Esophagus (tissue), 2 donors: ENCODE data around the gene CHN2. TPM values are rescaled to one million over a fixed set of nuclear protein-coding genes. Genes with fewer than 3 reads are reported as not detected.

ENCODE experiments used
- H3K27ac ChIP-seq, 2 donors: one replicate each; pipeline ENCODE4 v1.5.1; 2013; ENCODE audit warnings: low read depth in 2 of 2, mild to moderate bottlenecking in 2 of 2, inconsistent platforms in 1 of 2, low read length in 1 of 2, moderate library complexity in 1 of 2
- H3K27me3 ChIP-seq, 2 donors: one replicate each; pipeline ENCODE4 v1.6.1; 2013; ENCODE audit warnings: low read length in 2 of 2, control low read depth in 1 of 2, mild to moderate bottlenecking in 1 of 2; ENCODE audit not compliant: insufficient read depth in 2 of 2, control insufficient read depth in 1 of 2
- H3K36me3 ChIP-seq, 2 donors: one replicate each; pipeline ENCODE4 v1.6.1; 2013; ENCODE audit warnings: low read length in 1 of 2; ENCODE audit not compliant: control insufficient read depth in 2 of 2, insufficient read depth in 2 of 2
- H3K4me1 ChIP-seq, 2 donors: one replicate each; pipeline ENCODE4 v1.6.1; 2013; ENCODE audit warnings: low read length in 1 of 2; ENCODE audit not compliant: control insufficient read depth in 2 of 2, insufficient read depth in 2 of 2
- H3K4me3 ChIP-seq, 2 donors: one replicate each; pipeline ENCODE4 v1.5.1; 2013; ENCODE audit warnings: low read length in 2 of 2, mild to moderate bottlenecking in 2 of 2, low read depth in 1 of 2, moderate library complexity in 1 of 2
- H3K9me3 ChIP-seq, 2 donors: one replicate each; pipeline ENCODE4 v1.6.1; 2013; ENCODE audit warnings: mild to moderate bottlenecking in 2 of 2, low read depth in 1 of 2, low read length in 1 of 2, moderate library complexity in 1 of 2; ENCODE audit not compliant: control insufficient read depth in 2 of 2, insufficient read depth in 1 of 2
- WGBS, 2 donors: extraction: QIAGEN DNeasy Blood & Tissue Kit; methylation state at CpG; one replicate each; pipeline ENCODE4 v1.1.7; 2013; 5-methylcytosine and 5-hydroxymethylcytosine counted together
- polyA plus RNA-seq, 2 donors: library from polyadenylated mRNA; stranded (reverse); fragments of 200-250 nt; gene quantifications; one replicate each; pipeline ENCODE4 v1.2.3, GENCODE V29; 2013
- donor health status: healthy with polysubstance abuse.
- donor health status: Bipolar disorder and iron deficiency.

The CHN2 gene
- polyA plus RNA-seq, 2 donors: 0.92 to 1.5 TPM

DNA sequence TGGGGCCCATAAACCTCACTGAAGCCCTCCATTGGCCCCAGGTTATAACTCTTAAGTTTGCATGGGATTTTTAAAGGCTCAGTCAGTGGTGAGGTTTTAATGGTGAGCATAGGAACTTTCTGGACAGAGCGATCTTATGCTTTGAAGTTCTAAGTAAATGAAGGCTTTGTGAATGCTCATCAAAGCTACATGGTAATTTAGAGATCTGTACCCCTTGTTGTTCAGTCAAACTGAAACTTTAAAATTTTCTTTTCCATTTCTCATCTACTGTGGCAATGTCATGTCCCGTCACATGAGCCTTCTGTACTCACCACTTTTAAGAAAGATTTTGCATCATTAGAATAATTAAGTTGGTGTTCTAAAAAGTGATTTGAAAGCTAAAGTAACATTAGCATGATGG is 39.9 kb downstream of the CHN2 start:
- WGBS, 2 donors: 85% methylated on average over 2 of the region's 2 CpGs
- Histone ChIP-seq H3K4me3 (no peak overlapping the region), H3K27me3 (no peaks in the 10 kb centered on the region), H3K27ac (no peak overlapping the region), H3K9me3 (no peaks in the 10 kb centered on the region), H3K36me3 (no peaks in the 10 kb centered on the region), H3K4me1 (no peaks in the 10 kb centered on the region)

DNA sequence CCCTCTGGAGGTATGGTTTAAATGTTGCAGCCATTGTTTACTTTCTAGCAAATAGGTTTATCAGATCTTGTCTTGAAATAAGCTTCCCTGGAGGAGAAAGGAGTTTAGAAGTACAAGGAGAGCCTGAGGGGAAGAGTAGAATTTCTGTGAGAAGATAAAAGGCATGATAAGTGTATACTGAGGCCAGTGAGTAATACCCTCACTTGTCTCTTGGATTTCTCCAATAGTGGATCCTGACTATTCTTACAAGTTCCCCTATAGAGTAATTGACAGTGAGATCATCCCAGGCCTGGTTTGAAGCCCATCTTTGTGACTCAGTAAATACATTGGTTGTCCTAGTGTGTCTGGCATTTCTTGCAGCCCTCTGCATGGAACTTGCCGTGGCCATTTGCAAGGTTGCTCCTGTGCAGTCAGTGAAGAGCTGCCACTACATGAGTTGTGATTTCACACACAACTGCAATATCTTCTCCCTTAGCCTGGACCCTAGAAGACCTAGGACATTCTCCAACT is 41.6 kb downstream of the CHN2 start:
- WGBS, 2 donors: 90 to 93% methylated on average over 1 of the region's 1 CpG

DNA sequence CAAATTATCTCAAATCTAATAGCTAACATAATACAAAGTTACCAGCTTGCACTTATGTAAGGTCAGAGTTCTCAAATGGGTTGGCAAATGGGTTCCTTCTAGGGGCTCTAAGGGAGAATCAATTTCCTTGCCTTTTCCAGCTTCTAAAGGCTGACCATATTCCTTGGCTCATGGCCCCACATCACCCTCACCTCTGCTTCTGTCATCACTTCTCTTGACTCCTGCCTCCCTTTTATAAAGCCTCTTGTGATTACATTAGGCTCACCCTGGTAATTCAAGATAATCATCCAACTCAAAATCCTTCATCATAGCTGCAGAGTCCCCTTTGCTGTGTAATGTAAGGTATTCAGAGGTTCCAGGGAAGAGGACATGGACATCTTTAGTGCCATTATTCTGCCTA is 42.1 kb downstream of the CHN2 start:
- no peaks in the 10 kb centered on the region for H3K9me3 ChIP-seq
- H3K27ac ChIP-seq: no peak overlapping the region
- H3K27me3 ChIP-seq: no peaks in the 10 kb centered on the region
- H3K4me3 ChIP-seq: no peak overlapping the region
- H3K4me1 ChIP-seq: no peaks in the 10 kb centered on the region
- no peaks in the 10 kb centered on the region for H3K36me3 ChIP-seq

More for the DNA sequence above, 41.6 kb downstream of the CHN2 start:
- Histone ChIP-seq H3K36me3 (no peaks in the 10 kb centered on the region), H3K4me1 (no peaks in the 10 kb centered on the region), H3K27me3 (no peaks in the 10 kb centered on the region), H3K4me3 (no peak overlapping the region), H3K9me3 (no peaks in the 10 kb centered on the region), H3K27ac (no peak overlapping the region)

DNA sequence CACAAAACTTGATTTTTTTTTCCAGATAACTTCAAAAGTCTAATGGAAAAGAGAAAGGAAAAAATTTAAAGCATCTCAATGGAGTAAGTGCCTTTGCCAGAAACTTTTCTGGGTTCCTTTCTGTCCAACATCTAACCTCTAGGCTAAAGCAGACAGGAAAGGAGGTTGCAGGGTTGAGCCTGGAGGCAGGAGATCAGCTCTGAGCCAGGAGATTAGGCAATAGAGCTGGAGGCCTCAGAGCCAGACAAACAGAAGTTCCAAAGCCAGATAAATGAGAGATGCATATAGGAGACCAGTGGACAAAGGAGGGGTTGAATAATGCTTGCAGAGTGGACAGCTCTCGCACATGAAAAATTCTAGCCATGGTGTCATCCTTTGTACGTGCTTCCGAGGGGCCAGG is 42.9 kb downstream of the CHN2 start:
- Histone ChIP-seq H3K9me3 (no peaks in the 10 kb centered on the region), H3K27ac (no peak overlapping the region), H3K4me1 (no peaks in the 10 kb centered on the region), H3K36me3 (no peaks in the 10 kb centered on the region), H3K27me3 (no peaks in the 10 kb centered on the region), H3K4me3 (no peak overlapping the region)
- WGBS, 2 donors: 85 to 97% methylated on average over 3 of the region's 3 CpGs

DNA sequence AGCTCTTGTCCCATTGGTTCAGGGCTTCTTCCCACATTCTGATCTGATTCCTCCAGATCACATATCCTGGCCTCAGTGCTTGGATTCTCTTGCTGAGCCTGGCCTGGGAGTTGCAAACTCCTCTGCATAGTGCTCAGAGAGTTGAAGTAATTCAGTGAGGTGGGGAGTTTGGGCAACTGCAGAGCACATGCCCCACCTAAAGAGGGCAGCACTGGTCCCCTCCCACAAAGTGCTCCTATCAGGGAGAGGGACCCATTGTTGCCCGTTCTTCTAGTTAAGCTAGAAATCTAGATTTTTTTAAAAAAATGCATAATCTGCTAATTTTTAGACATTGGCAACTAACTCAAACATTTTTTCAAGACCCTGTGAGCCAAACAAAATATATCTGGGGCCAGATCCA is 45.1 kb downstream of the CHN2 start:
- Histone ChIP-seq H3K27ac (no peak overlapping the region), H3K36me3 (no peaks in the 10 kb centered on the region), H3K9me3 (no peaks in the 10 kb centered on the region), H3K4me1 (no peaks in the 10 kb centered on the region), H3K27me3 (no peaks in the 10 kb centered on the region), H3K4me3 (no peak overlapping the region)
- WGBS, 2 donors: 88 to 90% methylated on average over 1 of the region's 1 CpG

DNA sequence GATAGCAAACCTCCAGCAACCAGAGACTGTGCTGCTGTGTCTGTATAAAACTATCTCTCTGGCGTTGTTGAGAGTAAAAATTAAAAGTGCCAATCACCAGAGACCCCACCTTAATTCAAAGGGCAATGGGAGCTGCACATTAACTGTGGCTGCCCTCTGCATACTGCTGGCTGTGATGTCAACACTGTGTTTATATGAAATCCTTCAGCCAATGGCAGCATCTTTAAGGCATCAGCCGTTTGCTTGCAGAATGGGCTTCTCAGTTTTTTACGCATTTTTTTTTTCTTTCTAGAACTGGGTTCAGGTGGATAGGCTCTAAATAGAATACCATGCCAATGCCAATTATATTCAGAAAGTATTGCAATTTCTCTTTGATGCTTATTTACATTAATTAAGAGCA is 47.7 kb downstream of the CHN2 start:
- no peak overlapping the region for H3K4me3 ChIP-seq
- 68 to 78% methylated on average over 3 of the region's 3 CpGs for WGBS, 2 donors
- no peaks in the 10 kb centered on the region for H3K9me3 ChIP-seq
- H3K27me3 ChIP-seq: no peaks in the 10 kb centered on the region
- H3K27ac ChIP-seq: no peak overlapping the region
- no peaks in the 10 kb centered on the region for H3K36me3 ChIP-seq
- no peaks in the 10 kb centered on the region for H3K4me1 ChIP-seq

DNA sequence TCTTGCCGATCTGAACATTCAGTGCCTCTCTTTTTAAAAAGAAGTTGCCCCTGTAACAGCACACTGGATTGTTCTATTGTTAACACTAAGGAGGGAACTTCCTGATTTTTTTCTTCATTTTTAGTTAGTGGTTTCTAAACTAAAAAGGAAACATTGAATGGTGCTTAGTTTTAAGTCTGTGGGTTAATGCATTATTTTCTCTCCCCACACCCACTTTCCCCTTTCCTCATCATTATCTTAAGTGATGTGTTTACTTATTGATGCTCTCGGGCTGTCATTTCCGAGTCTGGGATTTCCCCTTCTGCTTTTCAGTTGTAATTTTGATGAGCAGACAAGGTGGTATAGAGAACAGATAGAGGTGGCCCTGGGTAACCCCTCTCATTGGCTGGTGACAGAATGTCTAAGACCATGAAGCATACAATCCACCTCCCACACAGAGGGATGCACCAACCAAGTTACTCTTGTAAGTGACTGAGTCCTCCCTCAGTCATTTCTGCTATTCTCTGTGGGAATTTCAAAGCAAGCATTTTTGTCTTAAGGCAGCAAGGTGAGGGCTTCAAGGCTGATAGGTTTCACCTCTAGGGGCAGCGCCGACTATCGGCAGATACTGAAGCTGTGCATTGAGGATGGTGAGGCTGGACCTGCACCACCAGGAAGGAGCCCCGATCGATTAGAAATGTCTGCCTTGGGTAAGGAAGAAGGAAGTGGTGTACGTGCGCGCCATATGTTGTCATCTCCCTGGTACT is 49.5 kb downstream of the CHN2 start:
- 71 to 78% methylated on average over 11 of the region's 11 CpGs for WGBS, 2 donors
- Histone ChIP-seq H3K4me1 (no peaks in the 10 kb centered on the region), H3K9me3 (no peaks in the 10 kb centered on the region), H3K27me3 (no peaks in the 10 kb centered on the region), H3K36me3 (no peaks in the 10 kb centered on the region), H3K27ac (no peak overlapping the region), H3K4me3 (no peak overlapping the region)

DNA sequence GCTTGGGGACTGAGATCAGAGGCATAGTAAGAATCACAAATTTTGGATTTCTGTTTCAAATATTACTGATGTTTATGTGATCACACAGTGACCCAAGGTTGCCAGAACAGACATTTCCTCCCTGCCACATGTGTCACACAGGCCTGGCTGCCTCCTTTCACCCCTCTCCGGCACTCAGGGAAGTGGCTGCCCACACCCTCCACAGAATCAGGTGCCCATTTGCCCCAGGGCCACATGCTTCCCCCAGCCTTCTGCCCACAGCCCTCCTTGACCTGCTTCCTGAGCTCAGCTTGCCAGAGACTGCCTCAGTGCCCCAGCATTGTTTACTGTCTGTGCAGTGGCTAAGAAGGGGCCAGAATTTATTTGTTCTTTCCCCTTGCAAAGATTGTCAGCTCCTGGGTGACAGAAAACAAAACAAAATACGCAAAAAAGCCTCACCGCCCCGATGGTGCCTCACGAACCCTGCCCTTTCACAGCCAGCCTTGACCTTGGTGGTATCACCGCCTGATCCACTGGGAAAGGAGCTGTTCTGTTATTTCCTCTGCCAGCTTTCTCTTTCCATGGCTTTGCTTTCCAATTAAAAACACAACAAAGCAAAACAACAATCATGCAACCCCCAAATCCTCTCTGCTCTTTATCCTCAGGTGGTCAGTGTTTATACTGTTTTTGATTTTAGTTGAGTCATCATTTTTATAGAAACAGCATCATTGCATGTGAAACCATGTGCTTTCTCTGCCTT is 52.8 kb downstream of the CHN2 start:
- 62 to 83% methylated on average over 6 of the region's 6 CpGs for WGBS, 2 donors
- no peak overlapping the region for H3K27ac ChIP-seq
- no peaks in the 10 kb centered on the region for H3K36me3 ChIP-seq
- H3K4me3 ChIP-seq: no peak overlapping the region
- H3K9me3 ChIP-seq: no peaks in the 10 kb centered on the region
- H3K4me1 ChIP-seq: no peaks in the 10 kb centered on the region
- H3K27me3 ChIP-seq: no peaks in the 10 kb centered on the region

DNA sequence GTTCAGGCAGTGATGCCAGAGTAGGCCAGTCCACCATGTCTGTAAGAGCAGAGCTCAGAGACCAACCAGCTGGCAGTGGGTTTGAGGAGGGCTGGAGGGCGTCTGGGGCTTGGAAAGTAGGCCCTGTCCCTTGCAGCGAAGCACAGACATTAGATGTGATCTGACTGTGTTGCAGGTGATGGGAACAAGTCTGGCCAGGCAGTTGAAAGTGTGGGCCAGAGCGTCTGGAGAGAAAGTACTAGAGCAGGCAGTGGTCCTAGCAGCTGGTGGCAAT is 53.3 kb downstream of the CHN2 start:
- Histone ChIP-seq H3K36me3 (no peaks in the 10 kb centered on the region), H3K27ac (no peak overlapping the region), H3K9me3 (no peaks in the 10 kb centered on the region), H3K4me1 (no peaks in the 10 kb centered on the region), H3K27me3 (no peaks in the 10 kb centered on the region), H3K4me3 (no peak overlapping the region)
- WGBS, 2 donors: 93 to 94% methylated on average over 3 of the region's 3 CpGs
